SK-N-SH (cell line): ENCODE measurements around the gene KCNG3. TPM values are rescaled to one million over a fixed set of nuclear protein-coding genes. Genes with fewer than 3 reads are reported as not detected.

Experiments
- CTCF ChIA-PET: fragments of 300-600, 350-600 bp; formaldehyde crosslinking; extraction: SDS; loops from one replicate; lab custom pipeline; 2021; lab: Yijun Ruan, JAX
- POLR2A ChIA-PET: fragments of 350-600 bp; sonication (Branson Sonifier 250); formaldehyde crosslinking; extraction: SDS; loops from one replicate; lab custom pipeline; 2020; ENCODE audit warnings: antibody characterized with exemption, inconsistent platforms; lab: Yijun Ruan, JAX
- DNase-seq: peaks from one replicate; pipeline ENCODE4 v3.0.0; 2012
- H2AFZ ChIP-seq: fragments of 200-600 bp; sonication (generic); 2 replicates; pipeline ENCODE4 v1.8.1; 2016; ENCODE audit warnings: antibody characterized with exemption, mild to moderate bottlenecking, low read depth
- H3F3A ChIP-seq: fragments of 200-600 bp; sonication (generic); replicated peaks from 2 replicates; pipeline ENCODE3; 2016; ENCODE audit warnings: antibody characterized with exemption, mild to moderate bottlenecking; ENCODE audit not compliant: insufficient read depth
- H3K27ac ChIP-seq, 2 experiments: fragments of 200-500 bp in 1 of 2; fragments of 200-600 bp in 1 of 2; sonication (Bioruptor generic) in 1 of 2; sonication (generic), shearing (Covaris generic) in 1 of 2; 2 replicates each; pipeline versions ENCODE4 v1.5.1 to v1.6.1; 2014 to 2016; ENCODE audit warnings: low read depth in 2 of 2, inconsistent platforms in 1 of 2, low read length in 1 of 2, mild to moderate bottlenecking in 1 of 2, mixed read lengths in 1 of 2
- H3K27me3 ChIP-seq: fragments of 200-600 bp; sonication (generic), shearing (Covaris generic); 2 replicates; pipeline ENCODE4 v1.6.1; 2016; ENCODE audit warnings: mixed run types; ENCODE audit not compliant: insufficient read depth
- H3K36me3 ChIP-seq, 2 experiments: fragments of 200-500 bp in 1 of 2; fragments of 200-600 bp in 1 of 2; sonication (Bioruptor generic) in 1 of 2; sonication (generic) in 1 of 2; replicated peaks in 1 of 2; 2 replicates each; pipeline versions ENCODE3 to v1.5.1; 2014 to 2016; ENCODE audit warnings: low read length in 1 of 2, mild to moderate bottlenecking in 1 of 2; ENCODE audit not compliant: insufficient read depth in 2 of 2, control insufficient read depth in 1 of 2
- H3K4me1 ChIP-seq, 2 experiments: fragments of 200-500 bp in 1 of 2; fragments of 200-600 bp in 1 of 2; sonication (Bioruptor generic) in 1 of 2; sonication (generic), shearing (Covaris generic) in 1 of 2; 2 replicates each; pipeline versions ENCODE4 v1.5.1 to v1.6.1; 2014 to 2016; ENCODE audit warnings: low read depth in 1 of 2, low read length in 1 of 2, mixed run types in 1 of 2; ENCODE audit not compliant: insufficient read depth in 2 of 2, control insufficient read depth in 1 of 2
- H3K4me2 ChIP-seq: fragments of 200-600 bp; sonication (generic), shearing (Covaris generic); 2 replicates; pipeline ENCODE4 v1.6.1; 2017; ENCODE audit warnings: mixed run types
- H3K4me3 ChIP-seq, 2 experiments: fragments of 200-500 bp in 1 of 2; fragments of 200-600 bp in 1 of 2; sonication (Bioruptor generic) in 1 of 2; sonication (generic), shearing (Covaris generic) in 1 of 2; 2 replicates each; pipeline versions ENCODE4 v1.5.1 to v1.8.1; 2014 to 2016; ENCODE audit warnings: low read depth in 2 of 2, inconsistent platforms in 1 of 2, low read length in 1 of 2, mild to moderate bottlenecking in 1 of 2, mixed read lengths in 1 of 2, moderate library complexity in 1 of 2
- H3K79me2 ChIP-seq: fragments of 200-600 bp; sonication (generic); 2 replicates; pipeline ENCODE4 v1.8.1; 2017; ENCODE audit warnings: mild to moderate bottlenecking; ENCODE audit not compliant: insufficient read depth
- H3K9ac ChIP-seq: fragments of 200-600 bp; sonication (generic); 2 replicates; pipeline ENCODE4 v1.6.1; 2017; ENCODE audit warnings: mixed run types
- H3K9me2 ChIP-seq: fragments of 200-600 bp; sonication (generic); 2 replicates; pipeline ENCODE4 v1.6.1; 2017; ENCODE audit warnings: mixed run types
- H3K9me3 ChIP-seq: fragments of 200-600 bp; sonication (generic); 2 replicates; pipeline ENCODE4 v1.6.1; 2017; ENCODE audit warnings: mixed run types, mild to moderate bottlenecking, moderate library complexity
- H4K20me1 ChIP-seq: fragments of 200-600 bp; sonication (generic); 2 replicates; pipeline ENCODE4 v1.6.1; 2017; ENCODE audit warnings: mild to moderate bottlenecking, mixed run types; ENCODE audit not compliant: insufficient read depth
- EP300 ChIP-seq, 2 experiments: IDR thresholded peaks; 2 replicates each; pipeline versions ENCODE4 v1.4.0 to v1.6.1; 2012; ENCODE audit warnings: borderline replicate concordance in 1 of 2, low read depth in 1 of 2, low read length in 1 of 2
- FOXM1 ChIP-seq: IDR thresholded peaks from 2 replicates; pipeline ENCODE4 v1.4.0; 2012; ENCODE audit warnings: low read depth, mild to moderate bottlenecking
- MXI1 ChIP-seq: IDR thresholded peaks from 2 replicates; pipeline ENCODE4 v1.6.1; 2012; ENCODE audit warnings: mild to moderate bottlenecking, low read depth, low read length, improper control_type of control experiment
- TAF1 ChIP-seq: IDR thresholded peaks from 2 replicates; pipeline ENCODE4 v1.6.1; 2012; ENCODE audit warnings: low read depth, mild to moderate bottlenecking, low read length, moderate library complexity, borderline replicate concordance
- WGBS: methylation state at CpG from one replicate; pipeline ENCODE4 v1.1.6; 2017; ENCODE audit warnings: low lambda C conversion rate; 5-methylcytosine and 5-hydroxymethylcytosine counted together
- polyA plus RNA-seq, 3 experiments: library from polyadenylated mRNA; depleted of rRNA; stranded (reverse); fragments of >200 nt; gene quantifications; 2 replicates each; pipeline ENCODE4 v1.2.3, GENCODE V29; 2012
- TF ChIP-seq, protein P1 (sequence below): IDR thresholded peaks from 2 replicates; pipeline ENCODE4 v1.6.1; 2012; ENCODE audit warnings: mild to moderate bottlenecking, low read depth, low read length, moderate library complexity
- TF ChIP-seq, protein P2 (sequence below): IDR thresholded peaks from 2 replicates; pipeline ENCODE4 v1.4.0; 2012; ENCODE audit warnings: low read depth
- TF ChIP-seq, protein P3 (sequence below): IDR thresholded peaks from 2 replicates; pipeline ENCODE4 v1.4.0; 2012; ENCODE audit warnings: low read depth, borderline replicate concordance
- TF ChIP-seq, protein P4 (sequence below): fragments of 200-600 bp; sonication (generic); IDR thresholded peaks from 2 replicates; pipeline ENCODE4 v1.6.1; 2017; ENCODE audit warnings: antibody characterized with exemption, mild to moderate bottlenecking, moderate library complexity
- TF ChIP-seq, protein P5 (sequence below): fragments of 150-350 bp; IDR thresholded peaks from 2 replicates; pipeline ENCODE4 v1.6.1; 2016; ENCODE audit warnings: mild to moderate bottlenecking, low read depth, low read length

The KCNG3 gene
- polyA plus RNA-seq, 1 of the 3 experiments (the other 2 are of a cell fraction): 0.03 TPM

DNA sequence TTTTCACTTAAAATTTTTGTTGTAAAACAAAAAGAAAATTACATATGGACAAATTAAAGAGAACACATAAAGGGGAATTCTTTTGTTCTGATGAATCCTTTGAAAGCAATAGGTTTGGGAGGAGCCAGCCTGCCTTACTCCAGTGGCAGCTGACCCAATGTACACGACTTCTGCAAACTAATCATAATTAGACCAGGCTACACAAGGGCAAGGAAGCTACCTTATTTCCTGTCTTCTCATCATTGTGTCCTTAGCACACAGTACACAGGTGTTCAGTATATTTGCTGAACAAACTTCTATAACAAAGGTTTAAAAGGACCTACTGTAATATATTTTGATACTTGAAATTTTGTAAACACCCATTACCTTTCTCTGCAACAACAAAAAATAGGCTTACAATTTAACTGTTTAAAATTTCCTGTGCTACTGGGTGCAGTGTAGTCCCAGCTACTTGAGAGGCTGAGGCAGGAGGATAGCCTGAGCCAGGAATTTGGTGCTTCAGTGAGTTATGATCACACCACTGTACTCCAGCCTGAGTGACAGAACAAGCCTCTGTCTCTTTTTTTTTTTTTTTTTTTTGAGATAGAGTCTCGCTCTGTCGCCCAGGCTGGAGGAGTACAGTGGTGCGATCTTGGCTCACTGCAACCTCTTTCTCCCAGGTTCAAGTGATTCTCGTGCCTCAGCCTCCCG, 18.9 kb downstream of the KCNG3 start:
- no peaks in the 10 kb centered on the region for H3F3A ChIP-seq
- ChIA-PET CTCF (no interaction called here), POLR2A (no interaction called here)
- H3K9ac ChIP-seq: no peak overlapping the region
- WGBS: 86% methylated on average over 6 of the region's 6 CpGs
- DNase-seq: no peak
- no peak overlapping the region for H3K4me2 ChIP-seq
- no peaks in the 10 kb centered on the region for H3K27me3 ChIP-seq
- H3K9me2 ChIP-seq: no peaks in the 10 kb centered on the region
- H3K79me2 ChIP-seq: no peaks in the 10 kb centered on the region
- H3K36me3 ChIP-seq: no peaks in the 10 kb centered on the region
- H4K20me1 ChIP-seq: no peaks in the 10 kb centered on the region
- H3K27ac ChIP-seq: no peak overlapping the region
- H3K9me3 ChIP-seq: no peaks in the 10 kb centered on the region
- no peak overlapping the region for H2AFZ ChIP-seq
- no peak overlapping the region for H3K4me3 ChIP-seq
- no peaks in the 10 kb centered on the region for H3K4me1 ChIP-seq
- TF ChIP-seq, protein P1, sequence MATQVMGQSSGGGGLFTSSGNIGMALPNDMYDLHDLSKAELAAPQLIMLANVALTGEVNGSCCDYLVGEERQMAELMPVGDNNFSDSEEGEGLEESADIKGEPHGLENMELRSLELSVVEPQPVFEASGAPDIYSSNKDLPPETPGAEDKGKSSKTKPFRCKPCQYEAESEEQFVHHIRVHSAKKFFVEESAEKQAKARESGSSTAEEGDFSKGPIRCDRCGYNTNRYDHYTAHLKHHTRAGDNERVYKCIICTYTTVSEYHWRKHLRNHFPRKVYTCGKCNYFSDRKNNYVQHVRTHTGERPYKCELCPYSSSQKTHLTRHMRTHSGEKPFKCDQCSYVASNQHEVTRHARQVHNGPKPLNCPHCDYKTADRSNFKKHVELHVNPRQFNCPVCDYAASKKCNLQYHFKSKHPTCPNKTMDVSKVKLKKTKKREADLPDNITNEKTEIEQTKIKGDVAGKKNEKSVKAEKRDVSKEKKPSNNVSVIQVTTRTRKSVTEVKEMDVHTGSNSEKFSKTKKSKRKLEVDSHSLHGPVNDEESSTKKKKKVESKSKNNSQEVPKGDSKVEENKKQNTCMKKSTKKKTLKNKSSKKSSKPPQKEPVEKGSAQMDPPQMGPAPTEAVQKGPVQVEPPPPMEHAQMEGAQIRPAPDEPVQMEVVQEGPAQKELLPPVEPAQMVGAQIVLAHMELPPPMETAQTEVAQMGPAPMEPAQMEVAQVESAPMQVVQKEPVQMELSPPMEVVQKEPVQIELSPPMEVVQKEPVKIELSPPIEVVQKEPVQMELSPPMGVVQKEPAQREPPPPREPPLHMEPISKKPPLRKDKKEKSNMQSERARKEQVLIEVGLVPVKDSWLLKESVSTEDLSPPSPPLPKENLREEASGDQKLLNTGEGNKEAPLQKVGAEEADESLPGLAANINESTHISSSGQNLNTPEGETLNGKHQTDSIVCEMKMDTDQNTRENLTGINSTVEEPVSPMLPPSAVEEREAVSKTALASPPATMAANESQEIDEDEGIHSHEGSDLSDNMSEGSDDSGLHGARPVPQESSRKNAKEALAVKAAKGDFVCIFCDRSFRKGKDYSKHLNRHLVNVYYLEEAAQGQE: no peak
- no peak for TF ChIP-seq TAF1
- TF ChIP-seq, protein P2, sequence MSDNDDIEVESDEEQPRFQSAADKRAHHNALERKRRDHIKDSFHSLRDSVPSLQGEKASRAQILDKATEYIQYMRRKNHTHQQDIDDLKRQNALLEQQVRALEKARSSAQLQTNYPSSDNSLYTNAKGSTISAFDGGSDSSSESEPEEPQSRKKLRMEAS: no peak
- no peak for TF ChIP-seq MXI1
- TF ChIP-seq, protein P3, sequence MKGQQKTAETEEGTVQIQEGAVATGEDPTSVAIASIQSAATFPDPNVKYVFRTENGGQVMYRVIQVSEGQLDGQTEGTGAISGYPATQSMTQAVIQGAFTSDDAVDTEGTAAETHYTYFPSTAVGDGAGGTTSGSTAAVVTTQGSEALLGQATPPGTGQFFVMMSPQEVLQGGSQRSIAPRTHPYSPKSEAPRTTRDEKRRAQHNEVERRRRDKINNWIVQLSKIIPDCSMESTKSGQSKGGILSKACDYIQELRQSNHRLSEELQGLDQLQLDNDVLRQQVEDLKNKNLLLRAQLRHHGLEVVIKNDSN: no peak
- TF ChIP-seq, protein P4, sequence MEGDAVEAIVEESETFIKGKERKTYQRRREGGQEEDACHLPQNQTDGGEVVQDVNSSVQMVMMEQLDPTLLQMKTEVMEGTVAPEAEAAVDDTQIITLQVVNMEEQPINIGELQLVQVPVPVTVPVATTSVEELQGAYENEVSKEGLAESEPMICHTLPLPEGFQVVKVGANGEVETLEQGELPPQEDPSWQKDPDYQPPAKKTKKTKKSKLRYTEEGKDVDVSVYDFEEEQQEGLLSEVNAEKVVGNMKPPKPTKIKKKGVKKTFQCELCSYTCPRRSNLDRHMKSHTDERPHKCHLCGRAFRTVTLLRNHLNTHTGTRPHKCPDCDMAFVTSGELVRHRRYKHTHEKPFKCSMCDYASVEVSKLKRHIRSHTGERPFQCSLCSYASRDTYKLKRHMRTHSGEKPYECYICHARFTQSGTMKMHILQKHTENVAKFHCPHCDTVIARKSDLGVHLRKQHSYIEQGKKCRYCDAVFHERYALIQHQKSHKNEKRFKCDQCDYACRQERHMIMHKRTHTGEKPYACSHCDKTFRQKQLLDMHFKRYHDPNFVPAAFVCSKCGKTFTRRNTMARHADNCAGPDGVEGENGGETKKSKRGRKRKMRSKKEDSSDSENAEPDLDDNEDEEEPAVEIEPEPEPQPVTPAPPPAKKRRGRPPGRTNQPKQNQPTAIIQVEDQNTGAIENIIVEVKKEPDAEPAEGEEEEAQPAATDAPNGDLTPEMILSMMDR: no peak
- no peak for TF ChIP-seq EP300 (IDR thresholded peaks at IDR 0.05; ENCODE audit: borderline replicate concordance in 1 of 2, low read depth in 1 of 2, low read length in 1 of 2)
- TF ChIP-seq, protein P5, sequence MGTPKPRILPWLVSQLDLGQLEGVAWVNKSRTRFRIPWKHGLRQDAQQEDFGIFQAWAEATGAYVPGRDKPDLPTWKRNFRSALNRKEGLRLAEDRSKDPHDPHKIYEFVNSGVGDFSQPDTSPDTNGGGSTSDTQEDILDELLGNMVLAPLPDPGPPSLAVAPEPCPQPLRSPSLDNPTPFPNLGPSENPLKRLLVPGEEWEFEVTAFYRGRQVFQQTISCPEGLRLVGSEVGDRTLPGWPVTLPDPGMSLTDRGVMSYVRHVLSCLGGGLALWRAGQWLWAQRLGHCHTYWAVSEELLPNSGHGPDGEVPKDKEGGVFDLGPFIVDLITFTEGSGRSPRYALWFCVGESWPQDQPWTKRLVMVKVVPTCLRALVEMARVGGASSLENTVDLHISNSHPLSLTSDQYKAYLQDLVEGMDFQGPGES: no peak
- no peak for TF ChIP-seq FOXM1
